ENCODE data around the gene CLDN10.
"Not testable (repeated sequence)": the region's sequence is repeated elsewhere in the genome, so short reads cannot be mapped to it uniquely, and the experiment has no call there.

The CLDN10 gene, protein sequence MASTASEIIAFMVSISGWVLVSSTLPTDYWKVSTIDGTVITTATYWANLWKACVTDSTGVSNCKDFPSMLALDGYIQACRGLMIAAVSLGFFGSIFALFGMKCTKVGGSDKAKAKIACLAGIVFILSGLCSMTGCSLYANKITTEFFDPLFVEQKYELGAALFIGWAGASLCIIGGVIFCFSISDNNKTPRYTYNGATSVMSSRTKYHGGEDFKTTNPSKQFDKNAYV

DNA sequence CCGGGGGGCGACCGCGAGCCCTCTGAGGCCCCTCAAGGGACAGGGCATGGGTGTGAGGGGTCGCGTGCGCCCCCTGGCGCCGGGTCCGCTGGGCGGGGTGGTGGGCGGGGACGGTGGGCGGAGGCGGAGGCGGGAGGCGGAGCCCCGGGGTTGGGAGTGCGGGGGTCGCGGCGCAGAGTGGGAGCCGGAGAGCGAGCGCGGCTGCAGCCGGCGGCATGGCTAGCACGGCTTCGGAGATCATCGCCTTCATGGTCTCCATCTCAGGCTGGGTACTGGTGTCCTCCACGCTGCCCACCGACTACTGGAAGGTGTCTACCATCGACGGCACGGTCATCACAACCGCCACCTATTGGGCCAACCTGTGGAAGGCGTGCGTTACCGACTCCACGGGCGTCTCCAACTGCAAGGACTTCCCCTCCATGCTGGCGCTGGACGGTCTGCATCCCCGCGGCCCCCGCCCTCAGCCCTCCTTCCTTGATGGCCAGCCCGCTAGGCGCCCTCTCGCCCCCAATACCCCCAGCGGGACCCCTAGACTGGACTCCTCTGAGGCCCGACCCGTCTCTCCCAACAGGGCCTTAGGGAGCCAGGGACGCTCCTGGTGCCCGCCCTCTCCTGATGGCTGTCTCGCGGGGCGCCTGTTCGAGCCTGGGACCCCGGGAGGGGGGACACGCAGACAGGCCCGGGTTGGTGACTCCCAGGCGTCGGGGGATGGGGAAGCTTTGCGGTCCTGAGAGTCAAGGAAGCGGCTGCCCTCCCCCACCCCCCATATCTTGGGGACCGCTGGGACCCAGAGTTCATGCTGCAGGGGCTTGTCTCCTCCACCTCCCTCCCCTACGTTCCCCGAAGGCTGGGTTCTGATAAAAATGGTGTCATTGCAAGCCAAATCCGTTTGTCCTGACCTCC is at the start of gene CLDN10:
CLDN10 (plus strand) TSS at position 182 of the 903 bp plus-strand sequence; CDS start at position 216, 34 bp downstream.
- DNase-seq (ENCODE audit: low read depth), result no peak

DNA sequence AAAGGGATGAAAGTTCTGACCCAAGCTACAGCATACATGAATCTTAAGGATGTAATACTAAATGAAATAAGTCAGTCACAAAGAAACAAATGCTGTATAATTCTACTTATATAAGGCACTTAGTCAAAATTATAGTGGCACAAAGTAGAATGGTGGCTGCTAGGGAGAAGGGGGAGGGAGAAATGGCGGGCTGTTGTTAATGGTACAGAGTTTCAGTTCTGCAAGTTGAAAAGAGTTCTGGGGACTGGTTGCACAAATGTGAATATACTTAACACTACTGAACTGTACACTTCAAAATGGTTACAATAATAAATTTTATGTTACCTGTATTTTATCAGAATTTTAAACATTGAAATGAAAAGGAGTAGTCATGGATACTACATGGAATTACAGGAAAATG is 48.9 kb upstream of the CLDN10 start:
- DNase-seq (ENCODE audit: low read depth), result no peak

DNA sequence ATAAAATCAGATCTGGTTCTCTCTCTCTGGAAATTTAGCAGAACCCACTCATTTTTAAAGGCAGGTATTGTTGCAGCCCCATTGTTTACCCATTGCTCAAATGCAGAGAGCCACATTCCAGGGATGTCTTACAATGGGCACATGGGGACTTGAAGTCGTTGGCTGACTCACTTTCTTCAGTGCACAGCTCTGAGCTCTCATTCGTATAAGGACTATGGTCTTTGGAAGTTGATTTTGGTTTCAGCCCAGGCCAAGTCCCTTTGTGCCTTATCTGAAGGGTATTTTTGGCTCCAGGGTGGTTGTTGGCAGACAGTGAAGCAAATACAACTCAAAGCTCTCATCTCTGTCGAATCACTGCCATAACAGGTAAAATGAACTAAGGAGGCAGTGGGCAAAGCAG is 47.3 kb upstream of the CLDN10 start:
- DNase-seq (ENCODE audit: low read depth), result no peak

DNA sequence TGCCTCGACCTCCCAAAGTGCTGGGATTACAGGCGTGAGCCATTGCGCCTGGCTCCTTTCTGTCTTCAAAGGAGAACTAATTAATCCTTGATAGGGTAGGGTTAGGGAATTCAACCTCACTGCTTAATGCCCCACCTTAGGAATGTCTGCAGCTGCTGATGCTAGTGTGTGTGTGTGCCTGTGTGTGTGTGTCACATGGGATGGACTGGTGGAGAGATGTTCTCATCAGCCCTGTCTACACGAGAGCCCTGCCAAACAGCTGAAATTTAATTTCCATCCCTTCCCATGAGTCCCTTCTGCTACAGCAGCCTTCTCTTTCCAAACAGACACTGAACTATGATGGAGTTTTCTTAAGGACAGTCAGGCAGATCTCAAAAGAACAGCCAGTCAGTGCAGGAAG is 46.5 kb upstream of the CLDN10 start:
- no peak for DNase-seq (ENCODE audit: low read depth)

DNA sequence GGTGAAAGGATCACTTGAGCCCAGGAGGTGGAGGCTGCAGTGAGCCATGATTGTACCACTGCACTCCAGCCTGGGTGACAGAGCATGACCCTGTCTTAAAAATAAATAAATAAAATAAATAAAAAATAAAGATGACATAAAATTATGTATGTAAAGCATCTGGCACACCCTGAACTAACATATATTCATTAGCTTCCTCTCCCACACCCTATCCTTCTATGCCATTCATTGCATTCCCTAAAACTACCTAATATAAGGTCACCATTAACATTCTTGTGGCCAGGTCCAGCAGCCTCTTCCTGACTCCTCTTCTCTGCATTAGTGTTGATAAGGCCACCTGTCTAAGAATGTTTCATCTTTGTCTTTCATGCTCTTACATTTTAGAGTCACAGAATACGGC is 44.5 kb upstream of the CLDN10 start:
- no peak for DNase-seq (ENCODE audit: low read depth)

DNA sequence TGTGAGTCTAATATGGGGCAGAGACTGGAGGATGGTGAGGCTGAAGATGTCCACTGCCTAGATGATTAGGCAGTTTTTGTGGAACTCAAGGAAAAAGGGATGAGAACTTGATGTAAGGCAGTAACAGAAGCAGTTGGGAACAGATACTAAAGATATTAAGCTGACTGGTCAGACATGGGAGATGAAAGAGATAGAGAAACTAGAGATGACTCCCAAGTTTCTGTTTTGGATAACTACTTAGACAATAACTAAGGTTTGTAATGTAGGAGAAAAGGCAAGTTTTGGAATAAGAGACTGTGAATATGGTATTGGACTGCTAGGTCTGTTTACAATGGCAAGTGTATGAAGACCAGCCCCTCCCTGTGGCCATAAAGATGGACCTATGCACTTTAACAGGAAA is 43.5 kb upstream of the CLDN10 start:
- DNase-seq (ENCODE audit: low read depth), result no peak

DNA sequence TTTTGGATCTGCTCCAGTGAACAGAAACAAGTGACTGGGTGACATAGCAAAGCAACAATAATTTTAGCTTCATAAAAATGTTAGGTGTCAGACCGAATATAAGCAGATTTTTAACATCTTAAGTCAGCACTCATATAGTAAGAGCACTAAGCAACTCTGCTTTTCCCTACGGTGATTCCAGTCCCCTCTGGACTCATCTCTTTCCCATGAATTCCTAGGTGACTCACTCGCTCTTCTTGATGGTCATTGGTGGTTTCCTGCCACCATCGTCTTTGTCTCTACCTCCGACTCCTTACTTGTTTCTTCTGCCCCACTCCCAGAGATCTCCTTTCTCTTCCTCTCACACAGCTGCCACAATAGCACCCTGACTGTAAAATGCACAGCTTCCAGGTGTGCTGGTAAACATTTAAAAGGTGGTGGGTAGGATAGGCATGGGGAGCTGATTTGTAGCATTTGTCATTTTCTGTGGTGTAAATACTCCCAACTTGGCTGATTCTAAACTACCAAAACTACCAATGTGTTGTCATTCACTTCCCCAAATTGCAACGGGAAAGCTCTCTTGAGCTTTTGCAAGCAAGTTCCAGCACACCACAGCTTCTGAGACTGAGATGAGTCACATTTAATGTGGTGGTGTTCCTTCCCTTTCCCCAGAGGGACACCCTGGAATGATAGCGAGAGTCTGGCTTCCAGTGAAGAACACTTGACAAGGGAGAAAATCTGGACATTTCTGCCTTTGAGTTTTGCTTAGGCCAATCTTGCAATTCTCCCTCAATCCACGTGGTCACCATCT is 42.8 kb upstream of the CLDN10 start:
- DNase-seq (ENCODE audit: low read depth), result no peak

DNA sequence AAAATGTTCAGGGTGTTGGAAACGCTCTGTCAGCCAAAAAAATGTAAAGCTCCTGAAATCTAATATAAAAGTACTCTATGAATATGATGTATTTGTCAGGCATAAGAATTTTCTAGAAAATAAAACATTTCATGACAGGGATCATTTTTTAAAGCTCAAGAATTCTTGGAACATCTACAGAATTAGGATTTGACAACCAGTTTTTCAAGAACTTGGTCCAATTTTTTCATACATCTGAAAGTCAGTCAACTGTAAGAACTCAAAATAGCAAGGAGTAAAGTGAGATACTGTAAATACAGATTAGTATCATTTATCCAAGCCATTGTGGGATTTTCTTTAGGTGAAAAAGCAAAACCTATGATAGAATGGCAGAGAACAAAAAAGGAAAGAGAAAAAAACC is 41.6 kb upstream of the CLDN10 start:
- DNase-seq (ENCODE audit: low read depth), result no peak

DNA sequence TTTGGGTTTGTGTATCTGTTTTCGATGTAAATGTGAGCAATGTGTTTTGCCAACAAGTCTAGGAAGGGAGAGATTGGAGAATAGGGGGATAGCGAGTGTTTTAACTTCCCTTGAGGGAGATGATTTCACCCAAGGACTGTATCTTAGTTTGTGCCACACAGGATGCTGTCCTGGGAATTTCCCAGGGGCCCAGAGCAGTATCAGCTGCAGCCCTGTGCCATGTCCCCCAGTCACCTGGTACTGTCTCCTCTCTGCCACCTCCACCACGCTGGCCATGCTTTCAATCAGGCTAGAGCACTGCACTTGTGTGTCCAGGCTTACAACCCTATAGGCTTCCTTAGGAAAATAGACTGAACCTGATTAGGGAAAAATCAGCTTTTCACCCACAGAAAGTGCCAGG is 40.1 kb upstream of the CLDN10 start:
- no peak for DNase-seq (ENCODE audit: low read depth)

DNA sequence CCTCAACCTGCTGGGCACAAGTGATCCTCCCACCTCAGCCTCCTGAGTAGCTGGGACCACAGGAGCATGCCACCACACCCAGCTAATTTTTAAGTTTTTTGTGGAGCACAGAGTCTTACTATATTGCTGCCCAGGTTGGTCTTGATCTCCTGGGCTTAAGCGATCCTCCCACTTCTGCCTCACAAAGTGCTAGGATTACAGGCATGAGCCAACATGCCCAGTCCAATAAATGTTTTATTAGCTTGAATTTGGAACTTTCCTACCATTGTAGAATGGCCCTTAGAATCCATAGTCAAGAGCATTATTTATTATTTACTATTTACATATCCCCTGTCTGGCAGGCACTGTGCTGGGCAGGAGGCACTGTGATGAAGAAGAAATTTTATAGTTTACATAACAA is 39.6 kb upstream of the CLDN10 start:
- no peak for DNase-seq (ENCODE audit: low read depth)

DNA sequence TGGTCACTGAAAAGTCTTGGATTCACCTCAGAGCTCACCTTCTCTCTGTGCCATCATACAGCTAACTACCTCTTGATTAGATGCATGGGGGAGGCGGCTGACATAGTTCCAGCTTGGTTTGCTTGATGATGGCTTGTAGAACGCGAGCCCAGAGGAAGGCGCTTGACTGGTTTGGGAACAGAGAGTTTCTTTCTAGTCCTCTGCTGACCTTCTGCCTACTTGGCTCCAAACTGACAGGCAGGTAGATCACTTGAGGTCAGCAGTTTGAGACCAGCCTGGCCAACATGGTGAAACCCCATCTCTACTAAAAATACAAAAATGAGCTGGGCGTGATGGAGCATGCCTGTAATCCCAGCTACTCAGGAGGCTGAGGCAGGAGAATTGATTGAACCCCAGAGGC is 36.9 kb upstream of the CLDN10 start:
- DNase-seq (ENCODE audit: low read depth), result not testable (repeated sequence)

DNA sequence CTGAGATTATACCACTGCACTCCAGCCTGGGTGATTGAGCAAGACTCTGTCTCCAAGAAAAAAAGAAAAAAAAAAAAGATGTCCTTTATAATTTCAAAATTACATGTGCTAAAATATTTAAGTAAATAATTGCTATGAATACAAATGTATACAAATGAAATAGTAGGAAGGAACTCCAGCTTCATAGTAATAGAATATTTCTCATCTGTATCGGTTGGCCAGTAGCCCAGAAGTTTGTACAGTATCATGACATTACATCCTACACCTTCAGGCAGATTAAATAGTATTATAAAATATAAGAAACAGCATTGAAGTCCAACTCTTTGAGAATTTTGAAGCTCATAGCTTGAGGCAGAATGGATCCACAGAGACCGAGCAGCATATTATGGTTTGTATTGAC is 36.5 kb upstream of the CLDN10 start:
- no peak for DNase-seq (ENCODE audit: low read depth)

DNA sequence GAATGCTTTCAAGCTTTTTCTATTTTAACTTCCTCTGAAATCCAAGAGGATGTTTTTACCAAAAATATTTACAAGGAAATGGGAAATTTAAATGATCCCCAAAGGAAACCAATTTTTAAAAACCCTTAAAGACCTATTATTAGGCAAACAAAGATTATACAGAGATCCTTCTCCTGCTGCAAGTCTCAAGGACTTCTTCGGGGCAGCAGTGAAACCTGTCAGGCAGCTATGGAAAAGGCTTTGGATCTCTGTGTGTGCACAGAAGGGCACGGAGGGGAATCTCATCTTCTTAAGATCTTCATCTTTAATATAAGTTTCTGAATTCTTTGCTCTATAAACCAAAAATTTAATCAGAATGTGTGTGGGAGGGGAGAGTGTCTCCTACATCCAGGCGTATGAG is 36.0 kb upstream of the CLDN10 start:
- no peak for DNase-seq (ENCODE audit: low read depth)

DNA sequence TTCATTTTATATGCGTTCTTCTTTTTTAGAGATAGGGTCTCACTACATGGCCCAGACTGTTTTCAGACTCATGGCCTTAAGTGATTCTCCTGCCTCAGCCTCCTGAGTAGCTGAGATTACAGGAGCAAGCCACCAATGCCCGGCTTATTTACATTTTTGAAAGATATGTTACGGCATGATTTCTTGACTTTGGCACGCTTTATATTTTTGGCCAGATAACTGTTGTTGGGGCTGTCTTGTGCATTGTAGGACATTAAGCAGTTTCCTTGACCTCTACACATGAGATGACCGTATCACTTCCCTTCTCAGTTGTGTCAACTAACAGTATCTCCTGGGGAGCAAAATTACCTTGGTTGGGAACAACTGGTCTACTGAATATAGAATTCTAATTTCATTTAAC is 28.9 kb upstream of the CLDN10 start:
- DNase-seq (ENCODE audit: low read depth), result no peak

DNA sequence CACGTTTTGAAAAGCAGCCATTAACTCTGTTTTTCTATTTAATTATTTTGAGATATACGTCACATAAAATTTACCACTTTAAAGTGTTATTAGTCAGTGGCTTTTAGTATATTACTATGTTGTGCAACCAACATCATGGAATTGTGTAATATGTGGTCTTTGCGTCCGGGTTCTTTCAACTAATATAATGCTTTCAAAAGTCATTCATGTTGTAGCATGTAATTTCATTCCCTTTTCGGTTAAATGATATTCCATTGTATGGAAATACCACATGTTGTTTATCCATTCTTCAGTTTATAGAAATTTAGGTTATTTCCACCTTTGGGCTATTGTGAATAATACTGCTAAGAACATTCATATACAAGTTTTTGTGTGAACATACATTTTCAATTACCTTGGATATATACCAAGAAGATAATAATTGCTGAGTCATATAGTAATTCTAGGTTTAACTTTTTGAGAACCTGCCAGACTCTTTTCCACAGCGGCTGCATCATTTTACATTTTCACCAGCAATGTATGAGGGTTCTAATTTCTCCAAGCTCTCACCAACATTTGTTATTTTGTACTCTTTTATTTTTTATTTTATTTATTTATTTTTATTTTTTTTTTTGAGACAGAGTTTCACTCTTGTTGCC is 28.1 kb upstream of the CLDN10 start:
- no peak for DNase-seq (ENCODE audit: low read depth)

DNA sequence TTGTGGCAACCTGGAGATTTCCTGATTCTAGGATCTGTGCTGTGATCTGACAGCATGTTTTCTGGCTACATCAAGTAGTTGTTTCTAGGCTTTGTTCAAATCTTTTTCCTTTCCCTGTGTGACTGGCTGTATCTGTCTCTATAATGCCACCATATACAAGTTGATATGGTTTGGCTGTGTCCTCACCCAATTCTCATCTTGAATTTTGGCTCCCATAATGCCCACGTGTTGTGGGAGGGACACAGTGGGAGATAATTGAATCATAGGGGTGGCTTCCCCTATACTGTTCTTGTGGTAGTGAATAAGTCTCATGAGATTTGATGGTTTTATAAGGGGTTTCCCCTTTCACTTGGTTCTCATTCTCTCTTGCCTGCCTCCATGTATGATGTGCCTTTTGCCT is 24.6 kb upstream of the CLDN10 start:
- DNase-seq (ENCODE audit: low read depth), result no peak

DNA sequence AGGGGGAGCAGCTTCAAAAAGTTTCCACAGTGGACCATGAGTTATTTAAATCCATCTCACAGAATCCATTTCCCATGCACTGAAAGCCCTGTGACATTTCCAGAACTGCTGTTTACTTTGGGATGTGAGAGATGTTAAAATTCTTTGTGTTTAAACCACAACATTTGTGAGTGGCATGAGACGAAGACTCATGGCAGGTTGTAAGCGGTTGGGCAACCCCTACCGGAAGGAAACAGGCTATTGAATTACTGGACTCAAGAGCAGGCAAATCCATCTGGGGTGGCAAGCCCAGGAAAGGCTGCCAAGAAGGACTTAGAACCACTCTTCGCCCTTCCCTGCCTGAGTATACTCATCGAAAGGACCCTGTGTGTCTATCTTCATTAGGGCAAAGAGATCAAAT is 22.3 kb upstream of the CLDN10 start:
- no peak for DNase-seq (ENCODE audit: low read depth)

DNA sequence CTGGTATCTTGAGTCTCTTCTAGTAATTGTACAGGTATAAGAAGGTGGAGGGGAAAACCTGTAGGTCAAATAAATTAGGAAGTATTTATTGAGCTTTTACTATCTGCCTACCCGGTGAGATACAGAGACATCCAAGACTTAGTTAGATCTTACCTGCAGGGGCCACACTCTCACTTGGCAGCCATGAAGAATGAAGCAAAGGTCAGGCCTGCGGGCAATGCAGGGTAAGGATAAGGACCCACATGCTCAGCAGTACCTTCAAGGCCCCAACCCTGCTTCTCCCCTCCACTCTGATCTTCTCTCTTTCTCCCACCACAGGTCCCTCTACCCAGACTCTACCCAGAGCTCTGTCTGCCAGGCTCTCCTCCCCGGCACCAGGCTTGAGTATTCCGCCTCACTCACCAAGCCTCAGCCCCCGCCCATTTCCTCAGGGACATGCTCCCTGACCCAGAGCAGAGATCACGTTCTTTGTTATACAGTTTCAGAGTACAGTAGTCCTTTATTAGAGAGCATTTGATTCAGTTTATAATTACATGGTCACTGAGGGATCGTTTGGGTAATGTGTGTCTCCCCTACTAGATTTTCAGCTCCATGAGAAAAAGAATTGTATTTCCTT is 18.9 kb upstream of the CLDN10 start:
- no peak for DNase-seq (ENCODE audit: low read depth)

DNA sequence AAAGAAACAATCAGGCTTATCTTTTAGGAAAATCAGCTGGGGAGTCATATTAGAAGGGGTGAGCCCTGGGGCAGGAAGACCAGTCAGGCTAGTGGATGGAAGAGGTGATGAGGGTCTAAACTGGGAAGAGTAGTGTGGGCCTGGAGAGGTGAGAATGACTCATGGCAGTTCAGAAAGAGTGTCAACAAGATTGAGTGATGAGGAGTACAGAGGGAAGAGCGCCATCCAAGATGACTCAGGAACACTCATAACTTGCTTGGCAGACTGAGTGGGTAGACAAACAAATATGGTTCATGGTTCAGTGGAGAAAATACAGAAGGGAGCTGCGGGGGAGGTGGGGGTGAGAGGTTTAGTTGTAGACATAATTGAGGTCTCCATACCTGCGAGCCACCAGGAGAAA is 17.3 kb upstream of the CLDN10 start:
- no peak for DNase-seq (ENCODE audit: low read depth)

DNA sequence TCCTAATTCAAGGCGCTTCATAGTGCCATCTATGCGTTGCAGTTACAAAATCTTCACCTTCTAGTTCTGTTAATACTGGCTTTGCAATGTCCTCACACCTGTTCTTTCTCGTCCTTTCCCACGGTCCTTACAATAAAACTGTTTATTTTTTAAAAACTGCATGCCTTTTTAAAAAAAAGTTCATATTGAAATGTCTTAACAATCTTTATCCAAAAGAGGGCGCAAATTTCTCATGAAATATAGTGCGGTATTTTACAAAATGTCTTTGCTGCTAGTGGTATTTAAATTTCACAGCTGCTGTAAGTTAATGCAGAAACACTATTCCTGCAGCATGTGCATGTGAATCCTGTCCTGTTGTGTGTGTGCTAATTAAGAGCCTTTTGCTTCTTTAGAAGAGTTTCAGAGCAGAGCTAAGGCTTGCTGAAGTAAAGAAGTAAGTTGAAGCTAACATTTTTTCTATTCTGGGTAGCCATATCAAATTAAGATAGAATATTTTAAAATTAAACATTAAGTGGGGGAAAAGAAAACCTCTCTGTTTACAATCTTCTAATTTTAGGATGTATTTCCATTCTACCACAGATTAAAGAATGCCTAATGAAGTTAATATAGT is 15.8 kb upstream of the CLDN10 start:
- DNase-seq (ENCODE audit: low read depth), result no peak

DNA sequence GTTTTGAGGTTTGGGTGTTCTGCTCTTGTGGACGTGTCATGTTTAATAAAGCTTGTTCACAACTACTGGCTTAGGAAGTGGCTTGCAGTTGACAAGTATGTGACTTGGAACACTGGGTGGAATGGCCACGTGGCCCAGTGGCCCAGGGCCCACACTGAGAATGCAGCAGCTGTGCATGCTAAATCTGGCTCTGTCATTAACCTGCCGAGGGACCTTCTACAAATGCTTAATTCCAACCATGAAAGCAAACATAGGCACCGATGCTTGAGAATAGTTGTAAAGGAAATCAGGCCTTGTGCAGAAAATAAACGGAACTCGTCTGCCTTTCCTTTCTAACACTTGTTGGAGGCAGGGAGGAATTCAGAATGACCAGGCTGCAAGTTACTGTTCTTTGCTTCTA is 11.6 kb upstream of the CLDN10 start:
- DNase-seq (ENCODE audit: low read depth), result no peak

DNA sequence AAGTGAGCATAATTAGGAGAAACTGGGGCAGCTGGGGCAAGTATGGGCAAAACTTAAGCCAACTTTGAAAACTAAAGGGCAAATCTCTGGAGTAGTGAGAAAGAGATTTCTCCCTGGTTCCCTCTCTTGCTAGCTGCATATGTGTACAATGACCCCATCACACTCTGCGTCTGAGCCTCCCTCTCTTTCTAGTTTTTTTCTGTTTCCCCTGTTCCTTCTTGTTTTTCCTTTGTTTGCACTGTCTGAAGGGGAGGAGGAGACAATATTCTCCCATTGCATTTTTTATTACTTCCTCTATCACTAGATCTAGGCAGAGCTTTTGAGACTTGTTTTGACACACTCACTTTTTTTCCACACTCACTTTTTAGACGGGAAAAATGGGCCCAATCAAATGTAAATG is 11.2 kb upstream of the CLDN10 start:
- no peak for DNase-seq (ENCODE audit: low read depth)
